Erythroblast (primary cell): Measurements from ENCODE around the gene SCAI.

Experiments
- GATA1 ChIP-seq: IDR thresholded peaks from 2 replicates; pipeline ENCODE4 v1.6.1; 2011; ENCODE audit warnings: low read depth, mild to moderate bottlenecking, control low read depth, low read length, moderate library complexity
- POLR2A ChIP-seq: IDR thresholded peaks from 2 replicates; pipeline ENCODE4 v1.6.1; 2011; ENCODE audit warnings: mild to moderate bottlenecking, low read length

DNA sequence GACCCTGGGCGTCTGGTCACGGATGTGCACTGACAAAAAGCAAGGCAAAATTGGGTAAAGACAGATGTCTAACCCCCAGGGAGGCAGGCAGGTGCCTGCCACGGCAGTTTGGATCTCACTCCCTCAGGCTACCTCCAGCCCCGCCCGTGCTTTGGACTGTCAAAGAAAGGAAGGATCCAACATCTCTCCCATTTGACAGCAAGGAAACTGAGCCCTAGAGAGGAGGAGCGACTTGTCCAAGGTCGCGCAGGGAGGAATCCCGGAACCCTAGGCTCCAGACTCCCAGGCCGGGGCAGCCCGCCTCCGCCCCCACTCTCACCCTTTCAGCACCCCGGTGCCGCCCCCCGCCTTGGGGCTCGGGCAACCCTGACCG is 202.8 kb downstream of the SCAI start:
- TF ChIP-seq POLR2A (no peak), GATA1 (no peak)
